Mesangial cell (primary cell): ENCODE results near the gene WWC1. TPM values are rescaled to one million over a fixed set of nuclear protein-coding genes. Genes with fewer than 3 reads are reported as not detected.

Source experiments
- total RNA-seq: library from RNA; depleted of rRNA; stranded (reverse); fragments of >200 nt; gene quantifications from 2 replicates; pipeline ENCODE4 v1.2.3, GENCODE V29; 2015

Gene WWC1
- total RNA-seq = 27.7 and 56.5 TPM in 2 replicates

DNA sequence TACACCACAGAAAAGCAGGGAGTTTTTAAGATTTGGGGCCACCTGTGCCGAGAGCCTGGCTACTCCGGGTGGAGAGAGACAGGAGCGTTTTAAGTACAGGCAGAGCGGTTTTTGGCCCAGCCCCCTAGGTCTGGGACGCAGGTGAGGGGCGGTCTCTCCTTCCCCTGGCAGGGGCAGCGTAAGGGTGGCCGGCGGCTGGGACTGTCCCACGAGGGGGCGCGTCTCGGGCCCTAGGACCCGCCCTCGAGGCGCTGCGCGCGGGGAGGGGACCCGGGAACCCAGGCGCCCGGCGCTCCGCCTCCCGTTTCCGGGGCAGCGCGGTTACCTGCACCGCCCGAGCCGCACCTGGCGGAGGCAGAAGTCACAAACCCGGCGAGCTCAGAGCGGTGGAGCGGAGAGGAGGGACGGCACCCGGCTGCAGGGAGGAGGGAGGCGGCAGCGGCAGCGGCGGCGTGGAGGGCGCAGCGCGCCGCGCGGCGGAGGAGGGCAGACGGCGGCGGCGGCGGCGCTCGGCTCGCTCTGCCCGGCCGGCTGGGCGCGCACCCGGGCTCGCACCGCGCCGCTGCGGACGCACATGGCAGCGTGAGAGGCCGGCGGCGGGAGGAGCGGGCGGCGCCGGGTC, at the start of gene WWC1:
Gene WWC1 (plus strand): TSS at position 304 of the 622 bp plus-strand sequence. CDS start 508 bp downstream, outside the sequence.

DNA sequence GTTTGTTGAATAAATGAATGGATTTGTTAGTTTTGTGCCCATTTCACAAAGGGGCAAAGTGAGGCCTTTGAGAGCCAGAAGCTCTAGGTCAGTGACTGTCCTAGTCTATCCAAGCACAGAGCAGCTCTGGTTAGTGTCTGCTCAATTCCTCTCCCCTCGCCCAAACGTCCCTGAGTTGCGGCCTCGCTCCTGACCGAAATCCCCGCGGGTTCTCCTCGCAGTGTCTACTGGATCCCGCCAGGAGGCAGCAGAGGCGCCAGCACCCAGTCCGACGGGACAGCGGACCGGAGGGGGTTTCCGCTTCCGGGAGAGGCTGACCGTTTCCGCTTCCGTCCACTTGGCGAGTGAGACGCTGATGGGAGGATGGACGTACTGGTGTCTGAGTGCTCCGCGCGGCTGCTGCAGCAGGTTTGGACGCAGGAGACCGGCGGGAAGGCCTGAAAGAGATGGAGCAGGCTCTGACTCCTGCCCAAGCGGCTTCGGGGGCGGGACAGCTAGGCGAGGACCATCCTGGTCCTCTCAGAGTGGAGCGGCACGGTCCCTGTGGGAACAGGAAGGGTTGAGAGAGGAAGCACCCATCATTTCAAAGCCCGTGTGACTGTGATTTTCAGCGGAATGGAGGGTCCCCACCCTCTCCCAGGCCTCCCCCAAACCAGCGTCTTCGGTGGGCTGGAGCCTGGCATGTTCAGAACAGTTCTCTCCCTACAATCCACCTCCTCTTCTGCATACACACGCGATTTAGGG, 194.9 kb downstream of the WWC1 start, which contains the start of gene RARS1:
Gene RARS1 (plus strand): TSS at position 336 of the 744 bp plus-strand sequence. CDS start 28 bp downstream, at position 364.

Other genes starting within 250 kb of the WWC1 start
- gene RARS1, start 194.8 kb downstream of the WWC1 start, total RNA-seq = 43.0 and 73.0 TPM in 2 replicates
- gene FBLL1, start 237.7 kb downstream of the WWC1 start, total RNA-seq = 0.25 and 0.33 TPM in 2 replicates